ENCODE data around the gene DSPP. TPM values are rescaled to one million over a fixed set of nuclear protein-coding genes. Genes with fewer than 3 reads are reported as not detected.
A peak's percentile ranks its signal among the peaks of the same experiment; 100 is the strongest.
"Not testable (repeated sequence)": the region's sequence is repeated elsewhere in the genome, so short reads cannot be mapped to it uniquely, and the experiment has no call there.

The DSPP gene
- total RNA-seq (2014; rRNA removed; shearing (Covaris generic)), result not detected in 2 replicates

GRCh38 chr4:87608229-87608628, at the start of gene DSPP:
Gene DSPP (plus strand): TSS chr4:87608529. CDS start chr4:87610909, 2,380 bp downstream.
- Histone ChIP-seq H3K27me3 (ENCODE audit: control insufficient read depth, insufficient read depth, low read length) (no peaks in the 10 kb centered on the region), H3K4me3 (ENCODE audit: insufficient read depth, low read depth, low read length) (no peak within 1 kb of the TSS), H3K36me3 (replicated peaks; ENCODE audit: control insufficient read depth, insufficient read depth, low read length) (no peaks in the 10 kb centered on the region)
- no peak for DNase-seq

DNA sequence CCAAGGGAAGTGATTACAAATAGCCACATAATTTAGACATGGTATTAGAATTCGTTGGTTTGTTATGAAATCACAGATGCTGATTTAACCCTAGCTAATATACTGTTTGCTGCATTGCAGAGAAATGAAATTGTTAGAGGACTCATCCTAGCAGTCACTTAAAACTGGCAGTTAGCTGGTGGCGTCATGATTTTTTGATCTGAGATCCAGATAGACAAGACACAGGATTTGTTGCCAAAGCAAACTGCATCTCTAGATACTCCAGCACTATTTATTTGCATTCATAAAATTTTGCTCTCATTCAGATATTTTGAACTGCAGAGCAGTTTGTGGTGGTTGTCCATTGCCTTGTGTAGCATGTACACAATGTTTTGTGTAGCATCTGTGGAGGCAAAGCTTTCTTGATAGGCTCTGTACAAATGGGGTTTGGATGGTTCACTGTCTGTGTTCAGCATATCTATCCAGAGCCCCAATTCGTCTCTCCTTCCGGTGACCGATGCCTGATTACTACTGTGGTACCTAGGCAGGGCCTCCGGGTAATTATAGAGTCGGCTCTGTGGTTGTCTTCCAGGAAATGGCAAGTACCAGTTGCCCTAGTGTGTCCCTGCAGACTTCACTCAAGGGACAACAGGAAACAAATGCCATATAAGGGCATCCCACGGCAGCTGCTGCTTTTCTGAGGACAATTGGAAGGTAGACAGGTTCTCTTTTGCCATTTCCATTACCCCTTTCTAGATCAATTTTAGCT, 49.1 kb upstream of the DSPP start:
- H3K4me3 ChIP-seq (ENCODE audit: insufficient read depth, low read depth, low read length), result no peak overlapping the region
- H3K27me3 ChIP-seq (ENCODE audit: control insufficient read depth, insufficient read depth, low read length), result no peaks in the 10 kb centered on the region
- no peak for DNase-seq
- no peaks in the 10 kb centered on the region for H3K36me3 ChIP-seq (replicated peaks; ENCODE audit: control insufficient read depth, insufficient read depth, low read length)

- no peaks in the 10 kb centered on the region for H3K36me3 ChIP-seq (replicated peaks; ENCODE audit: control insufficient read depth, insufficient read depth, low read length)
- H3K4me3 ChIP-seq (ENCODE audit: insufficient read depth, low read depth, low read length), result no peak overlapping the region
- DNase-seq, result no peak
- H3K27me3 ChIP-seq (ENCODE audit: control insufficient read depth, insufficient read depth, low read length), result no peaks in the 10 kb centered on the region
Measured at GRCh38 chr4:87560802-87561201, 47.5 kb upstream of the DSPP start.

GRCh38 chr4:87565746-87566145, 42.6 kb upstream of the DSPP start:
- no peaks in the 10 kb centered on the region for H3K36me3 ChIP-seq (replicated peaks; ENCODE audit: control insufficient read depth, insufficient read depth, low read length)

DNA sequence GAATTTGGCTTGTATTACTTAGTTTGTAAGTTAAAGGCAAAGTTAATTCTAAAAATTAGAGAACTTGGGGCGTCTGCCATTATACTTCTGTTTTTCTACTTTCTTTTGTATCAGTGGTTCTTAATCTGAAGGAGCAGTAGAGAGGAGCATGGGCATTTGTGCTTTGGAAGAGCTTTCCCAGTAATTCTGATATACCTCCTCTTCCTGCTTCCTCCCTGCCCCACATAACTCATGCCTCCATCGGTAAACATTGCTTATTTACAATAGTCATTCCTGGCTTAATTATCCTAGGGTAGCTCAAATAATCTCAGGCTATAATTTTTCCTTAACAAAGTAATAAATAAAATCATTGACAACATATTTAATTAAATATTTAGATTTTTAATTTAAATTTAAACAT, 42.1 kb upstream of the DSPP start:
- DNase-seq, result no peak
- Histone ChIP-seq H3K27me3 (ENCODE audit: control insufficient read depth, insufficient read depth, low read length) (no peaks in the 10 kb centered on the region), H3K4me3 (ENCODE audit: insufficient read depth, low read depth, low read length) (no peak overlapping the region), H3K36me3 (replicated peaks; ENCODE audit: control insufficient read depth, insufficient read depth, low read length) (no peaks in the 10 kb centered on the region)

More at GRCh38 chr4:87565746-87566145, 42.6 kb upstream of the DSPP start:
- no peak for DNase-seq
- Histone ChIP-seq H3K4me3 (ENCODE audit: insufficient read depth, low read depth, low read length) (no peak overlapping the region), H3K27me3 (ENCODE audit: control insufficient read depth, insufficient read depth, low read length) (no peaks in the 10 kb centered on the region)

DNA sequence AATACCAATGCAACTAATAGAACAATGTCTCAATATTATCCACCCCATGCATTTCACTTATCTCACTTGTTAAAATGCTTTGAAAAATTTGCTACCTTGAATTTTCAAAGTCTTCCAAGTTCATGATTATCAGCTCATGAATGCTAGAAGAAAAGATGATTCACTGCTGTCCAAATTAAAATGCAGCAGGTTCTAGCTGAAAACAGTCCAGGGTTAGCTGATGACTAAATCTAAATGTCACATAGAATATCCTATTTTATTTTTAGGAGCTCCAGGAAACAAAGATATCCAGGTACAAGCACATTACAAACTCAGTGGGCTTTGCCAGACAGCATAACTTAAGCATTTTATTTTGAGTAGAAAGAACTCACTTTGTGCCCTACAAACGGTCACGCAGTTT, 41.1 kb upstream of the DSPP start:
- Histone ChIP-seq H3K4me3 (ENCODE audit: insufficient read depth, low read depth, low read length) (no peak overlapping the region), H3K36me3 (replicated peaks; ENCODE audit: control insufficient read depth, insufficient read depth, low read length) (no peaks in the 10 kb centered on the region), H3K27me3 (ENCODE audit: control insufficient read depth, insufficient read depth, low read length) (no peaks in the 10 kb centered on the region)
- no peak for DNase-seq

GRCh38 chr4:87570290-87570805, 38.0 kb upstream of the DSPP start:
- no peak overlapping the region for H3K4me3 ChIP-seq (ENCODE audit: insufficient read depth, low read depth, low read length)
- H3K27me3 ChIP-seq (ENCODE audit: control insufficient read depth, insufficient read depth, low read length), result no peaks in the 10 kb centered on the region

GRCh38 chr4:87574376-87574775, 34.0 kb upstream of the DSPP start:
- not testable (repeated sequence) for DNase-seq; H3K27me3 ChIP-seq (ENCODE audit: control insufficient read depth, insufficient read depth, low read length); H3K36me3 ChIP-seq (replicated peaks; ENCODE audit: control insufficient read depth, insufficient read depth, low read length); H3K4me3 ChIP-seq (ENCODE audit: insufficient read depth, low read depth, low read length)

More at GRCh38 chr4:87570290-87570805, 38.0 kb upstream of the DSPP start:
- no peak for DNase-seq
- H3K36me3 ChIP-seq (replicated peaks; ENCODE audit: control insufficient read depth, insufficient read depth, low read length), result no peaks in the 10 kb centered on the region

- no peak for DNase-seq
- Histone ChIP-seq H3K27me3 (ENCODE audit: control insufficient read depth, insufficient read depth, low read length) (no peaks in the 10 kb centered on the region), H3K36me3 (replicated peaks; ENCODE audit: control insufficient read depth, insufficient read depth, low read length) (no peaks in the 10 kb centered on the region)
Measured at GRCh38 chr4:87574996-87575395, 33.3 kb upstream of the DSPP start.

DNA sequence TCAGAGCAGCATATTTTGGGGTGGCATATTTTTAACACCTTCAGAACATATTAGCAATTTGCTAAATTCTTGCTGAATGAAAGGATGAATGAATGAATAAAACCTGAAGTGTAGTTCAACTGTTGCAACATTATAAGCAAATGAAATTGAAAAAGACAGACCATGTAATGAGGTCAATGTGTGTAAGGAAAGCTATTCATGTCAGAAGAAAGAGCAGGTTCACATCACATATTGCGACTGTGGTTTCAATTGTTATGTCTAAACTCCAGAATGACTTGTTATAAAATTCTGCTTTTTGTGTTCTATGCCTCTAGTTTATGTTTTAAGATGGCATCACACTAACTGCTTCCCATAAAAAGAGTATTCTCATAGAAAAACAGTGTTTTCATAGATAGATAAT, 32.9 kb upstream of the DSPP start:
- Histone ChIP-seq H3K4me3 (ENCODE audit: insufficient read depth, low read depth, low read length) (no peak overlapping the region), H3K36me3 (replicated peaks; ENCODE audit: control insufficient read depth, insufficient read depth, low read length) (no peaks in the 10 kb centered on the region), H3K27me3 (ENCODE audit: control insufficient read depth, insufficient read depth, low read length) (no peaks in the 10 kb centered on the region)
- DNase-seq, result no peak

More at GRCh38 chr4:87574996-87575395, 33.3 kb upstream of the DSPP start:
- H3K4me3 ChIP-seq (ENCODE audit: insufficient read depth, low read depth, low read length), result no peak overlapping the region

DNA sequence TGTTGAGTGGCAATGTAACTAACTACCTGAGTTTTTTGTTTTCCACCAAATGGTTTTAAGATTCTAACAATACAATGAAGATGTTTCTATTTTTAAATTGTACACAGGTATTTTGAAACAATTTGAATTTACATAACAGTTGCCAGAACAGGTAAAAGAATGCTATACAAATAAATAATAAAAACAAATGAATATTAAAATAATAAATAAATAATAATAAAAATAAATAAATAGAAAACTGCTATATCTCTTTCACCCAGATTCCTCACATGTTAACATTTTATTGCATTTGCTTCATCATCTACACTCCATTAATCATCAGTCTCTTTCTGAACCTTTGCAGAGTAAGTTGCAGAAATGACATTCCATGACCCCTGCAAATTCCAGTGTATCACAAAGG, 32.3 kb upstream of the DSPP start:
- no peaks in the 10 kb centered on the region for H3K27me3 ChIP-seq (ENCODE audit: control insufficient read depth, insufficient read depth, low read length)
- no peak overlapping the region for H3K4me3 ChIP-seq (ENCODE audit: insufficient read depth, low read depth, low read length)
- DNase-seq, result no peak
- H3K36me3 ChIP-seq (replicated peaks; ENCODE audit: control insufficient read depth, insufficient read depth, low read length), result no peaks in the 10 kb centered on the region

- DNase-seq, result no peak
- Histone ChIP-seq H3K36me3 (replicated peaks; ENCODE audit: control insufficient read depth, insufficient read depth, low read length) (no peaks in the 10 kb centered on the region), H3K4me3 (ENCODE audit: insufficient read depth, low read depth, low read length) (no peak overlapping the region), H3K27me3 (ENCODE audit: control insufficient read depth, insufficient read depth, low read length) (no peaks in the 10 kb centered on the region)
Measured at GRCh38 chr4:87579478-87579877, 28.9 kb upstream of the DSPP start.

DNA sequence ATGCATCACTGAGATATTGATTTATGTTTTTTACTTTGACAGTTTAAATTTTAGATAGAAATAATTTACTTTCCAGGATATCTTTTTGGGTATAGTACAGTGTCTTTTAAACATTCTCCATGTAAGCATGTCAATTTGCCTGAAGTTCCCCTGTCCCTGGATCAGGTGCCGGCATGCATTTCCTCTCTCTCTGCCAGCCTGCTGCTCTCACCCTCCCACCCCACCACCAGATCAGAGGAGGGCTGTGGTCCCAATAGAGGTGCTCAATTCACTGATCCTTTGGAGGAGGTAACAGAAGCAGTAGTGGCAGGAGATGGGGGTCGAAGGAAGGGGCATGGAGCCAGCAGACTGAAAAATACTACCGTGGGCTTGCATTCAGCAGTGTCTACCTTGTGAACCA, 28.3 kb upstream of the DSPP start:
- Histone ChIP-seq H3K4me3 (ENCODE audit: insufficient read depth, low read depth, low read length) (no peak overlapping the region), H3K36me3 (replicated peaks; ENCODE audit: control insufficient read depth, insufficient read depth, low read length) (no peaks in the 10 kb centered on the region), H3K27me3 (ENCODE audit: control insufficient read depth, insufficient read depth, low read length) (no peaks in the 10 kb centered on the region)
- peak; percentile 37 for DNase-seq

GRCh38 chr4:87584222-87584908, 24.0 kb upstream of the DSPP start:
- Histone ChIP-seq H3K36me3 (replicated peaks; ENCODE audit: control insufficient read depth, insufficient read depth, low read length) (no peaks in the 10 kb centered on the region), H3K4me3 (ENCODE audit: insufficient read depth, low read depth, low read length) (no peak overlapping the region), H3K27me3 (ENCODE audit: control insufficient read depth, insufficient read depth, low read length) (no peaks in the 10 kb centered on the region)
- DNase-seq, result no peak

DNA sequence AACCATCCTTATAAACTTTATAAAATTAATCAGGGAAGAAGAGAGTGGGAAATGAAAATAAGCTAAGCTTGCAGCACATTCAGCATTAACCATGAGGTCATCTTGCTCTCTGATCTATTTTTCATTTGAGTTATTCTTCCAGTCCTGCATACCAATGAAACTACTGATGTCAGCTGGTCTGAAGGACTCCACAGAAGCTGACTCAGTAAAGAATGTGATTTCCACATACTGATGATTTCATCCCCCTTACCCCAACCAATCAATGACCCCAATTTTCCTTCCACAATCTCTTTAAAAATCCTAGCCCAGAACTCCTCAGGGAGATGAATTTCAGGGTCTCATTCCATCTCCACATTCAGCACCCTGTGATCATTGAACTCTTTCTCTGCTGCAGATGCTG, 18.8 kb upstream of the DSPP start:
- no peak overlapping the region for H3K4me3 ChIP-seq (ENCODE audit: insufficient read depth, low read depth, low read length)
- no peaks in the 10 kb centered on the region for H3K27me3 ChIP-seq (ENCODE audit: control insufficient read depth, insufficient read depth, low read length)
- no peak for DNase-seq
- H3K36me3 ChIP-seq (replicated peaks; ENCODE audit: control insufficient read depth, insufficient read depth, low read length), result no peaks in the 10 kb centered on the region
